IgD-negative memory B cell (primary cell): ENCODE data around the gene DCDC1. TPM values are rescaled to one million over a fixed set of nuclear protein-coding genes. Genes with fewer than 3 reads are reported as not detected.

Experiments used
- H3K27ac Mint-ChIP-seq, 3 donors: one replicate each; pipeline ENCODE4 v1.8.0; 2020 to 2022; ENCODE audit warnings: mild to moderate bottlenecking in 3 of 3, mixed read lengths in 3 of 3, moderate library complexity in 1 of 3
- H3K27me3 Mint-ChIP-seq: one replicate; pipeline ENCODE4 v1.8.0; 2021; ENCODE audit warnings: mixed read lengths
- H3K36me3 Mint-ChIP-seq: one replicate; pipeline ENCODE4 v1.8.0; 2020; ENCODE audit warnings: mild to moderate bottlenecking, mixed read lengths
- H3K4me1 Mint-ChIP-seq, 3 donors: one replicate each; pipeline ENCODE4 v1.8.0; 2020 to 2022; ENCODE audit warnings: mixed read lengths in 3 of 3, mild to moderate bottlenecking in 1 of 3
- H3K4me3 Mint-ChIP-seq, 4 donors: one replicate each; pipeline ENCODE4 v1.8.0; 2020 to 2022; ENCODE audit warnings: mild to moderate bottlenecking in 4 of 4, mixed read lengths in 4 of 4, moderate library complexity in 3 of 4
- H3K9me3 Mint-ChIP-seq, 3 donors: one replicate each; pipeline ENCODE4 v1.8.0; 2020 to 2021; ENCODE audit warnings: mixed read lengths in 3 of 3, mild to moderate bottlenecking in 1 of 3
- polyA plus RNA-seq: library from polyadenylated mRNA; unstranded; fragments of 300-500 nt; fragmentation: Illumina TruSeq; gene quantifications from one replicate; pipeline ENCODE4 v1.2.3, GENCODE V29; 2021

The DCDC1 gene
- not detected for polyA plus RNA-seq

DNA sequence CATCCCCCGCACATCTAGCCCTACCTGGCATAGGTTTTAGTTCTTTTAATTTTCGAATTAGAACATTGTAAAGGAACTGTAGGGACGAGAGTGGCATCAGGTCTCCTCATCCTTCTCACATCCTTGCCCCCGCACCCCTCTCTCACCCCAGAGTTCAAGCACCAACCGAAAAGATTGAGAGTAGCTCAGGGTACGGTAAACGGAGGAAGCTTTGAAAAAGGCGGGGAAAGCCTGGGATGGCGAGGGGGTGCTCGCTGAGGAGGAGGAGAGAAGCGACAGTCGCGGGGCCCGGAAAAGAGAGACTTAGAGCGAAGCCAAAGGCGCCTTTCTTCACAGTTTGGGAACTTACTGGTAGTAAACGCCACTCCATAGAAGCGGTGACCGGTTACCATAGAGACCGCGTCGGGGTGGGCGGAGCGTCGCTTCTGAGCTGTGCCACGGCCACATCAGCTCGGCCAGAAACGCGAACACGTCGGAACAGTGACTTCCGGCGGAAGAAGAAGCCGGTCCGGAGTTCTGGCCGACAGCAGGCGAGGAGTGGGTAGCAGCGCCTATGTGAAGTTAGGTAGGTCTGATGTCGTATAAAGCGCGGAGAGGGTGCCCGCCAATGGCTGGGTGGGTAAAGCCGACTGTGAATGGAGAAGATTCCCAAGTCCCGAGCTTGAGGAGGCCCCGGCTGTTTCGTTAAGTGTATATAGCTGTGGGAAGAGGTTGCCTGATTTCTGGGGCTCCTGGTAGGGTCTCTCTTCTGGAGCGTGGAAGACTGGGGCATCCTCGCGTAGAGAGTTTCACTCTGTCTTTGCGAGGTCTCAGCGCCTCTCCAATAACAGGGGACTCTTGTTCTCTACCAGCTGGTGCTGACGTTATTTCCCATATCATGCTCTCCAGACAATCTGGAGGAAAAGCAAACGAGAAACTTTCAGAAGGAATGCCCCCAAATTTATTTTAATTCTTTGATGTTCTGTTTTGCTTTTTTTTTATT, at the start of gene DCDC1, which contains the start of gene DNAJC24:
DCDC1 (minus strand) TSS at position 392 of the 982 bp plus-strand sequence. CDS start 41,459 bp downstream, outside the sequence.
DNAJC24 (plus strand) TSS at position 513 of the 982 bp plus-strand sequence. CDS start 889 bp downstream, outside the sequence.
- H3K4me3 Mint-ChIP-seq = peak within 1 kb of the TSS; percentile 87 to 100 (median 98)
- H3K4me1 Mint-ChIP-seq = peaks cover 15 to 23% (median 19%) of the 10 kb centered on the region in 3 donors
- H3K9me3 Mint-ChIP-seq = no peaks in the 10 kb centered on the region
- H3K36me3 Mint-ChIP-seq = peaks cover 5% of the 10 kb centered on the region
- peaks cover 8% of the 10 kb centered on the region for H3K27me3 Mint-ChIP-seq
- H3K27ac Mint-ChIP-seq = peak within 1 kb of the TSS; percentile 40 to 97 (median 87)

- Mint-ChIP-seq H3K27ac (no peak overlapping the region), H3K36me3 (peaks cover 16% of the 10 kb centered on the region), H3K4me1 (no peaks in the 10 kb centered on the region), H3K4me3 (no peak overlapping the region), H3K27me3 (no peaks in the 10 kb centered on the region), H3K9me3 (no peaks in the 10 kb centered on the region)
Measured at GRCh38 chr11:31419138-31419537, 49.6 kb upstream of the DCDC1 start.

DNA sequence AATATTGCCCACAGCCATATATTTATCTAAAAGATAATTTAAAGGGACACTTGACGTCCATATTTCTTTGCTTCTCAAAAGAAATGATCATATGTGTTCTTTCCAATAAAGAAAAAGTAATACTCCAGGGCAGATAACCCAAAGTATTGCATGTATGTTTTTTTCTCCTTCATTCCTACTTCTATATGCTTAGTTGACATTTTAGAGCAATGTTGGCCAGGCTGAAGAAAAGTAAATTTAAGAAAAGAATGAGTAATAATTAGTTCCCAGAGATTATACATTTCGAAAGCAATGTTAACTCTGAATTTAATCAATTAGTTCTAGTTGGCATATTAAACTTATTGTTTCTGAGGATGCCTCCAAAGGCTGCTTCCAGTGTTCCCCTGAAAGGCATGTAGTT, 48.3 kb upstream of the DCDC1 start:
- Mint-ChIP-seq H3K27me3 (no peaks in the 10 kb centered on the region), H3K27ac (no peak overlapping the region), H3K9me3 (no peaks in the 10 kb centered on the region)

DNA sequence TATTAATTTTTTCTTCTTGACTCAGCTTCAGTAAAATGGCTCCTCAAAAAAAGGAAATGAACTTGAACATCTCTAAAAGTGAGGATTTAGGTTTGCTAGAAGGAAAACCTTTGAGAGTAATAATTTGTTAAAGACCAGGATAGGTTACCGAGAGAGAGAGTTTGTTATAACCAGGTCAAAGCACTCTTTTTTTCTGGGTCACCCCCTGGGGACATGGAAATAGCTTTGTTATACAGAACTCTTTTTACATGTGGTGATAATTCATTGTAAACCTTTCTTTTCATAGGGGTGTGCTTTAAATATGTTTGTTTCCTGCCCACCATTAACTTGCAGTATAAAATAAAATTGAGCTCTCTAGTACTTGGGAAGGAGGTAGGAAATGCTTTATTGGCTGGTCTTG, 47.8 kb upstream of the DCDC1 start:
- no peaks in the 10 kb centered on the region for H3K9me3 Mint-ChIP-seq
- H3K4me3 Mint-ChIP-seq = no peak overlapping the region
- H3K4me1 Mint-ChIP-seq = no peaks in the 10 kb centered on the region
- H3K36me3 Mint-ChIP-seq = peaks cover 10% of the 10 kb centered on the region
- no peaks in the 10 kb centered on the region for H3K27me3 Mint-ChIP-seq
- H3K27ac Mint-ChIP-seq = no peak overlapping the region

More for the DNA sequence above, 48.3 kb upstream of the DCDC1 start:
- Mint-ChIP-seq H3K4me1 (no peaks in the 10 kb centered on the region), H3K36me3 (peaks cover 11% of the 10 kb centered on the region), H3K4me3 (no peak overlapping the region)

- Mint-ChIP-seq H3K27me3 (no peaks in the 10 kb centered on the region), H3K4me1 (no peaks in the 10 kb centered on the region), H3K4me3 (no peak overlapping the region), H3K9me3 (peaks cover 0 to 2% (median under 1%) of the 10 kb centered on the region in 3 donors), H3K36me3 (peaks cover 19% of the 10 kb centered on the region), H3K27ac (no peak overlapping the region)
Measured at GRCh38 chr11:31415435-31415834, 45.9 kb upstream of the DCDC1 start.

GRCh38 chr11:31414338-31414737, 44.8 kb upstream of the DCDC1 start:
- H3K36me3 Mint-ChIP-seq = peaks cover 20% of the 10 kb centered on the region
- H3K27ac Mint-ChIP-seq = no peak overlapping the region
- H3K27me3 Mint-ChIP-seq = no peaks in the 10 kb centered on the region
- peaks cover 0 to 3% (median 2%) of the 10 kb centered on the region in 3 donors for H3K9me3 Mint-ChIP-seq
- no peak overlapping the region for H3K4me3 Mint-ChIP-seq
- H3K4me1 Mint-ChIP-seq = peaks cover 0 to 2% (median 0%) of the 10 kb centered on the region in 3 donors

- Mint-ChIP-seq H3K4me3 (no peak overlapping the region), H3K4me1 (peaks cover 0 to 6% (median 2%) of the 10 kb centered on the region in 3 donors), H3K27ac (no peak overlapping the region), H3K27me3 (no peaks in the 10 kb centered on the region), H3K9me3 (peaks cover 0 to 3% (median 2%) of the 10 kb centered on the region in 3 donors), H3K36me3 (peaks cover 20% of the 10 kb centered on the region)
Measured at GRCh38 chr11:31412946-31413345, 43.4 kb upstream of the DCDC1 start.

GRCh38 chr11:31408201-31408600, 38.7 kb upstream of the DCDC1 start:
- Mint-ChIP-seq H3K36me3 (peaks cover 16% of the 10 kb centered on the region), H3K9me3 (peaks cover 0 to 3% (median 2%) of the 10 kb centered on the region in 3 donors), H3K4me3 (no peak overlapping the region), H3K27ac (no peak overlapping the region), H3K27me3 (no peaks in the 10 kb centered on the region), H3K4me1 (peaks cover 0 to 6% (median 2%) of the 10 kb centered on the region in 3 donors)

- Mint-ChIP-seq H3K4me3 (no peak overlapping the region), H3K27me3 (no peaks in the 10 kb centered on the region), H3K27ac (no peak overlapping the region), H3K9me3 (no peaks in the 10 kb centered on the region), H3K36me3 (peaks cover 8% of the 10 kb centered on the region), H3K4me1 (peaks cover 2 to 6% (median 3%) of the 10 kb centered on the region in 3 donors)
Measured at GRCh38 chr11:31404614-31405013, 35.1 kb upstream of the DCDC1 start.

DNA sequence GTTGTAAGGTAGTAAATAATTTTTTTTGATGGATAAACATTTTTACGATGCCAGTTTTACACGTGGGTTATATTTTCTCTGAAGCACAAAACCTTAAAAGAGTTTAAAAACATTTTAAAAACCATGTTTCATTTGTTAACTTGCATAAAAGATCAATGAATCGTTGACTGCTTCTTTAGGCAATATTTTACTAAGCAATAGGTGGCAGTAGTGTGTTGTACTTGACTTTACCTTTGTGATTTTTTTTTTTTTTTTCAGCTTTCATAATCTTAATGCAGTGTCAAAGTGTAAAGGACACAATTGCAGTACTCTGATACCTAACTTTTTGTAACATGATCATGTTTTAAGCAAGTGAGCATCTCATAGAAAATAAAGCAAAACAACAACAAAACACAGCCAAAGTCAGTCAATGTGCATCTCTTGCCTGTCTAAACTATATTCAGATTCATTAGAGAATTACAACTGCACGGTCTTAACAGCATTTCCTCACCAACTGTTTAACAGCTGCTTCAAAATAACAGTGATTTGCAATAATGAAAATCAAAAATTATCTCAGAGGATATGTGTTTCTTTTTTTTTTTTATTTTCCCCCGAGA, 27.8 kb upstream of the DCDC1 start:
- Mint-ChIP-seq H3K4me3 (no peak overlapping the region), H3K27me3 (no peaks in the 10 kb centered on the region), H3K9me3 (peaks cover 0 to 5% (median 0%) of the 10 kb centered on the region in 3 donors), H3K36me3 (peaks cover 5% of the 10 kb centered on the region), H3K4me1 (peaks cover 3 to 6% (median 5%) of the 10 kb centered on the region in 3 donors), H3K27ac (no peak overlapping the region)

DNA sequence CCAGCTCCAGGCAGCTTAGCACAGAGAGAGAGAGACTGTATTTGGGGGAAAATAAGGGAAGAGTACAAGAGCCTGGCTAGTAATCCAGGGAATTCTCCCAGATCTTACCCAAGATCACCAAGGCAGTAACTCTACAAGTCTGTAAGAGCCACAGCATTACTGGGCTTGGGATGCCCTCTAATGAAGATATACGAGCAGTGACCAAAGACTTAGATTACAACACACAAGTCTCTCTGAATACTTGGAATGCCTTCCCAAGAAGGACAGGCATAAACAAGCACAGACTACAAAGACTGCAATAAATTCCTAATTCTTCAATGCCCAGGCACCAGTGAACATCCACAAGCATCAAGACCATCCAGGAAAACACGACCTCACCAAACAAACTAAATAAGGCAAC, 17.8 kb upstream of the DCDC1 start:
- H3K27me3 Mint-ChIP-seq = no peaks in the 10 kb centered on the region
- peaks cover 1 to 9% (median 3%) of the 10 kb centered on the region in 3 donors for H3K9me3 Mint-ChIP-seq
- H3K4me3 Mint-ChIP-seq = no peak overlapping the region
- peaks cover 0 to 2% (median 0%) of the 10 kb centered on the region in 3 donors for H3K4me1 Mint-ChIP-seq
- H3K36me3 Mint-ChIP-seq = peaks cover 9% of the 10 kb centered on the region
- no peak overlapping the region for H3K27ac Mint-ChIP-seq

- Mint-ChIP-seq H3K4me1 (no peaks in the 10 kb centered on the region), H3K4me3 (no peak overlapping the region), H3K27me3 (no peaks in the 10 kb centered on the region), H3K9me3 (no peaks in the 10 kb centered on the region), H3K27ac (no peak overlapping the region), H3K36me3 (peaks cover 7% of the 10 kb centered on the region)
Measured at GRCh38 chr11:31383116-31383515, 13.6 kb upstream of the DCDC1 start.

GRCh38 chr11:31375879-31376278, 6.3 kb upstream of the DCDC1 start:
- peaks cover 3% of the 10 kb centered on the region for H3K36me3 Mint-ChIP-seq
- H3K4me1 Mint-ChIP-seq = peaks cover 7 to 12% (median 9%) of the 10 kb centered on the region in 3 donors
- H3K9me3 Mint-ChIP-seq = no peaks in the 10 kb centered on the region
- H3K27me3 Mint-ChIP-seq = no peaks in the 10 kb centered on the region
- H3K27ac Mint-ChIP-seq = no peak overlapping the region
- H3K4me3 Mint-ChIP-seq = peak overlapping the region in 1 of 4 donors; percentile 72

GRCh38 chr11:31366795-31367194, 2.7 kb downstream of the DCDC1 start:
- H3K4me1 Mint-ChIP-seq = peaks cover 22 to 31% (median 25%) of the 10 kb centered on the region in 3 donors
- H3K36me3 Mint-ChIP-seq = peaks cover 3% of the 10 kb centered on the region
- peaks cover 10% of the 10 kb centered on the region for H3K27me3 Mint-ChIP-seq
- H3K9me3 Mint-ChIP-seq = no peaks in the 10 kb centered on the region
- peak overlapping the region in 1 of 4 donors; percentile 22 for H3K4me3 Mint-ChIP-seq
- H3K27ac Mint-ChIP-seq = peak overlapping the region in 1 of 3 donors; percentile 4

DNA sequence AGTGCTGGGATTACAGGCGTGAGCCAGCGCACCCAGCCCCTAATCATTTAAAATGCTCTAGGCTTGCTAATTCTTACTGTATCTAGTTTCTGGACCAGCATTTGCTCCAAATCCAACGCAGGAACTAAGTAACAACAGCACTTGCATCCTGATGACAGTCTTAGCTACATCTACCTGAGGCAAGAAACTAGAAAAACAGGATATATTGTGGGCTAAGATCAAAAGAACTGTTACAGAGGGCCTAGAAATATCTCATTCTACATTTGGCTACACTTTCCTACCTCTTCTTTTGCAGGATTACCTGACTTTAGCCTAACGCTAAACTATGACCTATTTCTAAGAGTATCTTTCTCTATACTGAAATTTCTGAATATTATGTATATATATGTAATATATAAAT, 7.8 kb downstream of the DCDC1 start:
- Mint-ChIP-seq H3K9me3 (no peaks in the 10 kb centered on the region), H3K4me1 (peaks cover 12 to 14% (median 13%) of the 10 kb centered on the region in 3 donors), H3K36me3 (no peaks in the 10 kb centered on the region), H3K4me3 (no peak overlapping the region), H3K27ac (no peak overlapping the region), H3K27me3 (peaks cover 8% of the 10 kb centered on the region)
